DND-41 (cell line): ENCODE measurements around the gene FAM184B.

Source experiments
- CTCF ChIP-seq: IDR thresholded peaks from 2 replicates; pipeline ENCODE4 v1.5.1; 2012; ENCODE audit warnings: borderline replicate concordance, low read length, moderate library complexity, mild to moderate bottlenecking; ENCODE audit not compliant: poor library complexity, severe bottlenecking; ENCODE audit errors: extremely low read depth
- EZH2 ChIP-seq: IDR thresholded peaks from 3 replicates; pipeline ENCODE4 v1.6.1; 2012; ENCODE audit warnings: borderline replicate concordance, low read depth, mild to moderate bottlenecking, moderate library complexity, low read length, inconsistent platforms; ENCODE audit not compliant: severe bottlenecking

DNA sequence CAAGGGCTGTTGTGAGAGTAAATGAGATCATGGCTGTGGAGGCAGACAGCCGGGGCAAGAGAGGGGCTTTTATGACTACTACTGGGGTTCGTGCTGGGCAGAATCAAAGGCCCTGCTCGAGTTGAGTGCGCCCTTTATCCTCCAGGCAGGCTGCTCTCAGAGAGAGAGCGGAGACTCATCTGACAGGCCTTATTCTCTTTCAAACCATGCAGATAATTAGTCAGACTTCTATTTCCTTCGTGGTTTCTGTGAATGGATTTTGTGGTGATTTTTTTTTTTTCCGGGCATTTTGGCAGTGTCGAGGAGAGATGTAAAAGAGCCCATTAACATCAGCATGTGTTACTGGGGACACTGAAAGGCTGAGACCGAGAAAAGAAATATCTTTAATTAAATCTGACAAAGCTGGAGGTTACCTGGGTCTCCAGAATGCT lies 93.4 kb downstream of the FAM184B start:
- TF ChIP-seq CTCF (no peak), EZH2 (no peak)
